ENCODE data around the gene TSPAN7. TPM values are rescaled to one million over a fixed set of nuclear protein-coding genes. Genes with fewer than 3 reads are reported as not detected.

Gene TSPAN7
- total and polyA plus RNA-seq, 2 of the 8 experiments (the other 6 are each of a cell fraction or from before 2014, with no cell fraction given) = 32.1 to 37.7 TPM

DNA sequence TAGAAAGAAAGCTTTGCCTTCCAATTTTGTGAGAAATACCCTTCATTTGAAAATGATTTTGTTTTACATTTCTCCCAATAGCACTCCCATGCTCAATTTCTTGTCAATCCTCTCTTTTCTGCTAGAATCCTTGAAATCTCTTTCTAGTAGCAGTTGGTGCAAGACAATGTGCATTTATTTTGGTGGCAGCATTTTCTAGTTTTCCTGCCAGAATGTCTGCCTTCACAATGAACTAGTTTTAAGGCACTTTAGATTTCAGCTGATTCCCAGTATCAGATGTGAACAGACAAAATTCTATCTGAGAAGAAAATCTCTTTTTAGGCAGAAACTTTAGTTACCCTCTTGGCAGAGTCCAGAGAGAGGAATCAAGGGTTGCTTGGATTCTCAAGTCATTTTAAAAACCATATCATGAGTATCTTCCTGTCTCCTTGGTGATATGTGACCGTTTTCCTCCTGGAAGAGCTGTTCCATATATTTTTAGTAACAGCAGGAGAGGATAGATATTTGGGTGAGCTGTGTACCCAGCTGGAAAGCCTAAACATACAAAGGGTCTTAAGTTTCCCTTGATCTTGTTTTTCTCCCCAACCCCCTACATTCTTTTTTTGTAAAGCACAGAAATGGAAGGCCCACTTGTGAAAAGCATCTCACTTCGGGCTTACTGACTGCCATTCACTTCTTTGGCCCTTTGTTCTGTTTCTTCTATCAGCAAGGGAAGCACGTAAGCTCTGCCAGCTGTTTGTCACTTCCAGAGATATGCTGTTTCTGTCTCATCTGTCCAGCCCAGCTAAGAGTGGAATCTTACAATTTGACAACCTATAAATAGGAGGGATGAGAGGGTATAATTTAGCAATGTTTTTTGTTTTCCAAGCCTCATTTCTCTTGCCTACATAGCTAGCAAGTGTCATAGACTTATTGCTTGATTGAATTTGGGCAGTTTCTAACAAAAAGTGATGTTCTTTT lies 38.7 kb downstream of the TSPAN7 start:
- ChIA-PET CTCF (ENCODE audit: partially characterized antibody) (no interaction called here), POLR2A (ENCODE audit: partially characterized antibody) (no interaction called here)
- Histone ChIP-seq H3K27me3 (replicated peaks in 1 of 4; ENCODE audit: control insufficient read depth in 3 of 4, extremely low read depth in 1 of 4, insufficient read depth in 3 of 4, low read length in 3 of 4) (no peaks in the 10 kb centered on the region), H3K23me2 (ENCODE audit: low read depth, low read length) (no peaks in the 10 kb centered on the region), H2BK120ac (replicated peaks; ENCODE audit: low read depth, low read length) (no peak overlapping the region), H4K91ac (replicated peaks; ENCODE audit: insufficient read length, low read length) (no peak overlapping the region), H3K9me3 (ENCODE audit: insufficient read depth in 2 of 2, low read depth in 1 of 2, low read length in 1 of 2) (no peaks in the 10 kb centered on the region), H2AK5ac (ENCODE audit: low read depth, low read length) (no peak overlapping the region), H2BK20ac (ENCODE audit: low read length) (no peak overlapping the region), H3K27ac (ENCODE audit: low read depth, low read length) (no peak overlapping the region), H3K14ac (ENCODE audit: insufficient read length) (no peak overlapping the region), H3K9ac (replicated peaks in 1 of 4; ENCODE audit: extremely low read depth in 1 of 4, low read depth in 3 of 4, low read length in 3 of 4) (no peak overlapping the region), H3K36me3 (ENCODE audit: control insufficient read depth in 2 of 4, insufficient read depth in 4 of 4, low read length in 3 of 4) (no peaks in the 10 kb centered on the region), H3K4me1 (replicated peaks in 1 of 4; ENCODE audit: control insufficient read depth in 3 of 4, insufficient read depth in 4 of 4, low read length in 3 of 4) (no peaks in the 10 kb centered on the region), H4K5ac (ENCODE audit: insufficient read length, low read depth, low read length) (no peak overlapping the region), H2AFZ (ENCODE audit: low read length) (no peak overlapping the region), H3K4me3 (ENCODE audit: extremely low read depth in 1 of 4, insufficient read depth in 2 of 4, low read depth in 3 of 4, low read length in 4 of 4) (no peak overlapping the region), H2BK12ac (ENCODE audit: low read depth, low read length) (no peak overlapping the region), H4K8ac (ENCODE audit: extremely low read depth, insufficient read depth, low read length) (no peak overlapping the region), H3K18ac (ENCODE audit: extremely low read depth, low read length) (no peak overlapping the region), H3K79me1 (ENCODE audit: low read depth, low read length) (no peaks in the 10 kb centered on the region), H3K4me2 (ENCODE audit: insufficient read depth in 1 of 2, low read depth in 2 of 2, low read length in 2 of 2) (no peak overlapping the region), H3K23ac (ENCODE audit: insufficient read length) (no peak overlapping the region), H3K79me2 (ENCODE audit: control insufficient read depth in 1 of 2, insufficient read depth in 2 of 2, low read length in 2 of 2) (no peaks in the 10 kb centered on the region), H2BK5ac (ENCODE audit: low read depth, low read length) (no peak overlapping the region), H3K56ac (replicated peaks; ENCODE audit: insufficient read length, low read depth, low read length) (no peak overlapping the region), H2BK15ac (ENCODE audit: low read length) (no peak overlapping the region), H3K4ac (replicated peaks; ENCODE audit: insufficient read length, low read depth, low read length) (no peak overlapping the region), H4K20me1 (replicated peaks in 1 of 2; ENCODE audit: control insufficient read depth in 1 of 2, insufficient read depth in 2 of 2, low read length in 2 of 2) (no peaks in the 10 kb centered on the region)
- FAIRE-seq (no peak), DNase-seq (ENCODE audit: low read depth in 1 of 2, low spot score in 2 of 2) (no peak)
- WGBS, 2 experiments (ENCODE audit: extremely low coverage in 1 of 2, insufficient coverage in 1 of 2, insufficient read length in 1 of 2, insufficient replicate concordance in 2 of 2, low coverage in 1 of 2, low lambda C conversion rate in 2 of 2, missing lambda C conversion rate in 1 of 2) = 68% methylated on average over 3 of the region's 3 CpGs; no CpG with 5 or more reads in 1 of the 2 experiments
- no peak for TF ChIP-seq BACH1 (IDR thresholded peaks at IDR 0.05; ENCODE audit: low read length)
- TF ChIP-seq, protein P1, sequence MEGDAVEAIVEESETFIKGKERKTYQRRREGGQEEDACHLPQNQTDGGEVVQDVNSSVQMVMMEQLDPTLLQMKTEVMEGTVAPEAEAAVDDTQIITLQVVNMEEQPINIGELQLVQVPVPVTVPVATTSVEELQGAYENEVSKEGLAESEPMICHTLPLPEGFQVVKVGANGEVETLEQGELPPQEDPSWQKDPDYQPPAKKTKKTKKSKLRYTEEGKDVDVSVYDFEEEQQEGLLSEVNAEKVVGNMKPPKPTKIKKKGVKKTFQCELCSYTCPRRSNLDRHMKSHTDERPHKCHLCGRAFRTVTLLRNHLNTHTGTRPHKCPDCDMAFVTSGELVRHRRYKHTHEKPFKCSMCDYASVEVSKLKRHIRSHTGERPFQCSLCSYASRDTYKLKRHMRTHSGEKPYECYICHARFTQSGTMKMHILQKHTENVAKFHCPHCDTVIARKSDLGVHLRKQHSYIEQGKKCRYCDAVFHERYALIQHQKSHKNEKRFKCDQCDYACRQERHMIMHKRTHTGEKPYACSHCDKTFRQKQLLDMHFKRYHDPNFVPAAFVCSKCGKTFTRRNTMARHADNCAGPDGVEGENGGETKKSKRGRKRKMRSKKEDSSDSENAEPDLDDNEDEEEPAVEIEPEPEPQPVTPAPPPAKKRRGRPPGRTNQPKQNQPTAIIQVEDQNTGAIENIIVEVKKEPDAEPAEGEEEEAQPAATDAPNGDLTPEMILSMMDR (IDR thresholded peaks at IDR 0.05; ENCODE audit: control extremely low read depth in 1 of 3, insufficient read depth in 1 of 3, low read depth in 1 of 3, low read length in 3 of 3) = no peak
- no peak for TF ChIP-seq TAF1 (IDR thresholded peaks at IDR 0.05; ENCODE audit: low read depth, low read length)
- TF ChIP-seq CREB1 (IDR thresholded peaks at IDR 0.05) = no peak
- no peak for TF ChIP-seq TAF7 (optimal IDR thresholded peaks at IDR 0.05; ENCODE audit: borderline replicate concordance, low read depth, low read length)
- TF ChIP-seq PHF8 (conservative IDR thresholded peaks at IDR 0.05; ENCODE audit: low read depth, low read length) = no peak
- TF ChIP-seq NANOG (IDR thresholded peaks at IDR 0.05; ENCODE audit: insufficient read depth, low read depth, low read length, poor library complexity, severe bottlenecking) = no peak
- TF ChIP-seq RAD21 (IDR thresholded peaks at IDR 0.05 in 1 of 2, conservative IDR thresholded peaks at IDR 0.05 in 1 of 2; ENCODE audit: low read depth in 2 of 2, low read length in 2 of 2) = no peak

Measured in H1 (cell line).